Measurements from ENCODE around the gene SSBP3. TPM values are rescaled to one million over a fixed set of nuclear protein-coding genes. Genes with fewer than 3 reads are reported as not detected.

SSBP3 gene
- total RNA-seq, 3 donors from 2014 or later (not counting 1 experiment from before 2014, with no cell fraction given), result 162 to 224 (median 164) TPM

GRCh38 chr1:54283635-54284385, 122.4 kb downstream of the SSBP3 start:
- Histone ChIP-seq H3K9me3 (ENCODE audit: control insufficient read depth, insufficient read depth, low read length) (no peaks in the 10 kb centered on the region), H3K4me3 (ENCODE audit: low read length) (no peak overlapping the region), H3K27me3 (ENCODE audit: control insufficient read depth, insufficient read depth, low read length) (no peaks in the 10 kb centered on the region), H3K27ac (ENCODE audit: low read length) (no peak overlapping the region), H3K4me1 (ENCODE audit: control insufficient read depth, insufficient read depth, low read length) (peaks cover 54% of the 10 kb centered on the region), H3K36me3 (ENCODE audit: control insufficient read depth, insufficient read depth, low read length) (peaks cover 10% of the 10 kb centered on the region)
- H3K27ac Mint-ChIP-seq, result peak overlapping the region; percentile 72
- no peaks in the 10 kb centered on the region for H3K27me3 Mint-ChIP-seq (ENCODE audit: low read depth in 2 of 2)
- H3K4me1 Mint-ChIP-seq, result peaks cover 66 to 69% of the 10 kb centered on the region in 2 donors
- WGBS (ENCODE audit: insufficient coverage), result 87% methylated on average over 8 of the region's 8 CpGs
- DNase-seq (no peak), ATAC-seq (no peak)
- no peak overlapping the region for H3K4me3 Mint-ChIP-seq
- intact Hi-C loops (cut with micrococcal nuclease), result no loop called here
- no peak for TF ChIP-seq CTCF (IDR thresholded peaks at IDR 0.05)
- no peaks in the 10 kb centered on the region for H3K9me3 Mint-ChIP-seq
- H3K36me3 Mint-ChIP-seq, result peaks cover 8% of the 10 kb centered on the region

GRCh38 chr1:54282101-54282847, 123.9 kb downstream of the SSBP3 start:
- DNase-seq, result no peak
- intact Hi-C loops (cut with micrococcal nuclease), result no loop called here
- no peaks in the 10 kb centered on the region for H3K27me3 ChIP-seq (ENCODE audit: control insufficient read depth, insufficient read depth, low read length)
- peaks cover 68 to 71% of the 10 kb centered on the region in 2 donors for H3K4me1 Mint-ChIP-seq
- no peak overlapping the region for H3K4me3 Mint-ChIP-seq
- WGBS (ENCODE audit: insufficient coverage), result 88% methylated on average over 16 of the region's 16 CpGs
- H3K36me3 Mint-ChIP-seq, result peaks cover 8% of the 10 kb centered on the region
- H3K36me3 ChIP-seq (ENCODE audit: control insufficient read depth, insufficient read depth, low read length), result peaks cover 10% of the 10 kb centered on the region
- no peak for TF ChIP-seq CTCF (IDR thresholded peaks at IDR 0.05)
- H3K9me3 Mint-ChIP-seq, result no peaks in the 10 kb centered on the region
- no peak overlapping the region for H3K4me3 ChIP-seq (ENCODE audit: low read length)
- no peak overlapping the region for H3K27ac ChIP-seq (ENCODE audit: low read length)
- H3K27me3 Mint-ChIP-seq (ENCODE audit: low read depth in 2 of 2), result no peaks in the 10 kb centered on the region
- peaks cover 53% of the 10 kb centered on the region for H3K4me1 ChIP-seq (ENCODE audit: control insufficient read depth, insufficient read depth, low read length)
- ATAC-seq, result no peak
- peak overlapping the region; percentile 72 for H3K27ac Mint-ChIP-seq
- no peaks in the 10 kb centered on the region for H3K9me3 ChIP-seq (ENCODE audit: control insufficient read depth, insufficient read depth, low read length)

- Histone ChIP-seq H3K4me3 (ENCODE audit: low read length) (no peak overlapping the region), H3K9me3 (ENCODE audit: control insufficient read depth, insufficient read depth, low read length) (no peaks in the 10 kb centered on the region), H3K4me1 (ENCODE audit: control insufficient read depth, insufficient read depth, low read length) (peaks cover 43% of the 10 kb centered on the region), H3K27me3 (ENCODE audit: control insufficient read depth, insufficient read depth, low read length) (no peaks in the 10 kb centered on the region), H3K36me3 (ENCODE audit: control insufficient read depth, insufficient read depth, low read length) (peaks cover 10% of the 10 kb centered on the region), H3K27ac (ENCODE audit: low read length) (no peak overlapping the region)
- H3K4me3 Mint-ChIP-seq, result no peak overlapping the region
- H3K9me3 Mint-ChIP-seq, result no peaks in the 10 kb centered on the region
- WGBS (ENCODE audit: insufficient coverage), result 81% methylated on average over 12 of the region's 12 CpGs
- no peak for ATAC-seq
- H3K27ac Mint-ChIP-seq, result peak overlapping the region; percentile 33 to 69
- TF ChIP-seq CTCF (IDR thresholded peaks at IDR 0.05), result no peak
- intact Hi-C loops (cut with micrococcal nuclease), result no loop called here
- peaks cover 66 to 68% of the 10 kb centered on the region in 2 donors for H3K4me1 Mint-ChIP-seq
- H3K36me3 Mint-ChIP-seq, result peaks cover 8% of the 10 kb centered on the region
- no peaks in the 10 kb centered on the region for H3K27me3 Mint-ChIP-seq (ENCODE audit: low read depth in 2 of 2)
- DNase-seq, result peak in 1 of 2 donors; percentile 62
These were observed 125.5 kb downstream of the SSBP3 start for GRCh38 chr1:54280651-54281050.

Measured in natural killer cell (primary cell).